GM19372 (cell line): ENCODE data around the gene BLOC1S1.

ENCODE experiments used
- ATAC-seq: cut with Tn5 transposase; IDR thresholded peaks from one replicate; pipeline ENCODE4 v1.9.1; 2021; ENCODE audit warnings: mild to moderate bottlenecking, low read depth, moderate library complexity; ENCODE audit not compliant: unreplicated experiment

Gene BLOC1S1

DNA sequence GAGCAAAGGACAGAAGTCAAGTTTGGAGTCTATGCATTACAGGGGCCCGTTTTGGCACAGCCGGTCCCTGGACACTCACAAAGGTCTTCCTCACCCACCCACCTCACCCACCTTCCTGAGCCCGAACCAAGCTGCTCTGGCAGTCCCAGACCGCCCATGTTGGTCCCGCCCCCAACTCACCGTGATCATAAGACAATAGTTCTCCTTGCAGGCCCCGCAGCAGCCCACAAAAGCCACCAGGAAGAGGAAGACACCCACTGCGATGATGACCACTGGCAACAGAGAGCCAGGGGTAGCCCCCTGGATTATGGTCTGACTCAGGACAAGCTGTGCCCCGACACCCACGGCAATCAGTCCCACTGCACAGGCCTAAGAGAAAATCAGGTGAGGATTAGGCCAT is 11.1 kb downstream of the BLOC1S1 start:
- no peak for ATAC-seq

DNA sequence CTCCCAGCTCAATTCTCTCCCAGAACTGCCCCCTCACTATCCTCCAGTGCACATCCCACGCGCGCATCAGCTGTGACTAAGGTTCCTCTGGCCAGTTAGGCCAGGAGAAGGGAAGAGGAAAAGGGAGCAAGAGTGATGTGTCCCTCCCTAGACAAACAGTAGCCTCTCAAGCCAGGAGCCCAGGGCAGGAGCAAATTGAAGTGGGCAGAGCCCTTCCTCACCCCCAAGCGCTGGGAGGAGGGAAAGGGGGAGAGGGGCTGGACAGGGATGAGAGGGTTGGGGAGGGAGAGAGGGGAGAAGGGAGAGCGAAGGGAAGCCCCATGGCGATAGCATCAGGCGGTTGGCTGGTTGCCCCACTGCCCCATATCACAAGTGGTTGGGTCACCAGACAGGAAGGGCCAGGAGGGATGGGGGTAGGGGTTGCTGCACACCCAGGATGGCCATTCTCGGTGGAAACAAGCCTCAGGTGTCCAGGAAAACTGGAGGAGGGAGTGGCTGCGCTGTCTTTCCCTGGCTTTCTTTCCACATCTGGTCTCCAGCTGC is 11.9 kb downstream of the BLOC1S1 start:
- no peak for ATAC-seq

GRCh38 chr12:55728186-55728938 is 12.5 kb downstream of the BLOC1S1 start:
- ATAC-seq = peak; percentile 26

- ATAC-seq = peak; percentile 65
These were observed 13.3 kb downstream of the BLOC1S1 start, which contains the start of gene CD63 for GRCh38 chr12:55728939-55729818. Gene CD63, minus strand, starts transcription at chr12:55729009. Its CDS starts 668 bp downstream, at chr12:55728341.

- peak; percentile 38 for ATAC-seq
These were observed 14.3 kb downstream of the BLOC1S1 start for GRCh38 chr12:55729819-55730818.

- ATAC-seq = no peak
These were observed 16.4 kb downstream of the BLOC1S1 start for GRCh38 chr12:55732288-55732687.

- no peak for ATAC-seq
These were observed 17.2 kb downstream of the BLOC1S1 start for GRCh38 chr12:55733021-55733555.

DNA sequence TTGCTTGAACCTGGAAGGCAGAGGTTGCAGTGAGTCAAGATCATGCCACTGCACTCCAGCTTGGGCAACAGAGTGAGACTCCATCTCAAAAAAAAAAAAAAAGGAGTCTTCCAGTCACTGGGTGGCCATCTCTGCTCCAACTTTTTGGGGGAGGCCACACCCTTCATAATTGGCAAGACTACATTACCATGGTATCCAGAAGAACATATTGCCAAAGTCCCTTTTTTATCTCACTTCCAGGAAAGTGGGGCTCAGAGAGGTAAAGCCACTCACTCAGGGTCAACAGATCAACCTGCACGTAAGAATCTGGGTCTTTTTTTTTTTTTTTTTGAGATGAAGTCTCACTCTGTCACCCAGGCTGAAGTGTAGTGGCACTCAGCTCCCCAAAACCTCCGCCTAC is 18.0 kb downstream of the BLOC1S1 start:
- no peak for ATAC-seq

DNA sequence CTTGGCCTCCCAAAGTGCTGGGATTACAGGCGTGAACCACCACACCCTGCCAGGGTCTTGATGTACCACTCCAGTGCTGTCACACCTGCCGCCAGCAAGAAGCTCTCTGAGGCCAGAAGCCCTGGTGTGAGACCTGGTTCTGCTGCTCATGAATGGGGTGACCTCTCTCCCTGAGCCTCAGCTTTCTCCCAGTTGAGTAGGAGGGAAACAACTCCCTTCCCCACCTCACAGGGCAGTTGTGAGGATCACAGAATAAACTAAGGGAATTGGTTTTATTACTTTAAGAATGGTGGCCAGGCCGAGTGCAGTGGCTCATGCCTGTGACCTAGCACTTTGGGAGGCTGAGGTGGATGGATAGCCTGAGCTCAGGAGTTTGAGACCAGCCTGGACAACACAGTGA is 18.7 kb downstream of the BLOC1S1 start:
- no peak for ATAC-seq

GRCh38 chr12:55736076-55736475 is 20.2 kb downstream of the BLOC1S1 start:
- ATAC-seq = no peak

DNA sequence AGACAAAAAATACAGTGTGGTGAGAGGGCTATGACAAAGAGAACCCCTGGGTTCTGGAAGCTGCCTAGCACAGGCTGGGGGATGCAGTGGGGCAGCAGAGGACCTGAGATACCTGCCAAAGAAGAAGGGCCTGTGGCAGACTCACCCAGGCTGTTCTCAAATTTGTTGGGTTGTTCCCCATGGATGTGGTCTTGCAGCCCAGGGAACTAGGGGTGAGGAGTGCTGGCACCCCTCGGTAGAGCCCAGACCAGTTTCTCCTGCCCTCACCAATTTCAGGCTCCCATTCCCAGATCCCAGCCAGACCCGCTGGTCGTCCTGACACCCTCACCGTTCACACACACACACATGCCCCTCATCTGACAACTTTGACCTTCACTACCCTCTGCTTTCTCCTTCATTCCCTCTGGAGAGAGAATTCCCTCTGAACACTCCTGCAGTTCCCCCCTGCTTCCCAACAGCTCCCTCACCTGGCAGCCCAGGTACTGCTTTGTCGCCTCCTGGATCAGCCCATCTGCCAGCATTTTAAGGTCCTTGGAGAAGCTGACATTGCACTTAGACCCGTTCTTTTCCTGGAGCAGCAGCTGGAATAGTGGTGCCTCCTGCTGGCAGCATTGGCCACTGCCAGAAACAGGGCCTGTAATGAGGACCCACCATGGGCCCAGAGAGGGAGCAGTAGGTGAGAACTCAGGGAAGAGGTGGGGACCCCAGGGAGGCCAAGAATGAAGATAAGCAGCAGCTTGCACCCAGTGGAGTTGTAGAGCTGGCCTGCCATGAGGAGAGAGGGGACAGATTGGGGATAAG is 21.1 kb downstream of the BLOC1S1 start:
- ATAC-seq = no peak

DNA sequence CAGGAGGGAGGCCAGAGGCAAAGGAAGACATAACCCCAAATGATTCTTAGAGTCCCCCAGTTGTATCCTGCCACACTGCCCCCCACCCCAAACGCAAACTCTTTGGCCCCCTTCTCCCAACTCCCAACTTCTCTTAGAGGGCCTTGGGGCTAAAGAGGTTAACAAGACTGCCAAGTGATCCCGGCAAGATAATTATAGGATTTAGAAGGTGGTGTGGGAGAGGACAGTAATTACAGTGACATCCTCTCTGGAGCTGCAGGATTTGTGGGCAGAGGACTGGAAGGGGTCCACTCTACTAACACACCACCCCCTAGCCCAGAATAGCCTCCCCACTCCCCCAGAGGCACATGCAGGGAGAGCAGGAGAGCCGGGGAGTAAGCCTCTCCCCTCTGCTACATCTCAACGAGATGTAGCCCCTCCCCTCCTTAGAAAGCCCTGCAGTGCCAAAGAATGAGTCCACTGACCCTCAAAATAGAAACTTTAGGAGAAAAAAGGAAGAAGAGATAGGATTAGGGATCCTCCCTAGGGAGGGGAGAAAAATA is 21.8 kb downstream of the BLOC1S1 start:
- ATAC-seq = no peak

- ATAC-seq = peak; percentile 68
These were observed 22.5 kb downstream of the BLOC1S1 start for GRCh38 chr12:55738123-55739024.

- no peak for ATAC-seq
These were observed 23.2 kb downstream of the BLOC1S1 start for GRCh38 chr12:55739025-55739378.

DNA sequence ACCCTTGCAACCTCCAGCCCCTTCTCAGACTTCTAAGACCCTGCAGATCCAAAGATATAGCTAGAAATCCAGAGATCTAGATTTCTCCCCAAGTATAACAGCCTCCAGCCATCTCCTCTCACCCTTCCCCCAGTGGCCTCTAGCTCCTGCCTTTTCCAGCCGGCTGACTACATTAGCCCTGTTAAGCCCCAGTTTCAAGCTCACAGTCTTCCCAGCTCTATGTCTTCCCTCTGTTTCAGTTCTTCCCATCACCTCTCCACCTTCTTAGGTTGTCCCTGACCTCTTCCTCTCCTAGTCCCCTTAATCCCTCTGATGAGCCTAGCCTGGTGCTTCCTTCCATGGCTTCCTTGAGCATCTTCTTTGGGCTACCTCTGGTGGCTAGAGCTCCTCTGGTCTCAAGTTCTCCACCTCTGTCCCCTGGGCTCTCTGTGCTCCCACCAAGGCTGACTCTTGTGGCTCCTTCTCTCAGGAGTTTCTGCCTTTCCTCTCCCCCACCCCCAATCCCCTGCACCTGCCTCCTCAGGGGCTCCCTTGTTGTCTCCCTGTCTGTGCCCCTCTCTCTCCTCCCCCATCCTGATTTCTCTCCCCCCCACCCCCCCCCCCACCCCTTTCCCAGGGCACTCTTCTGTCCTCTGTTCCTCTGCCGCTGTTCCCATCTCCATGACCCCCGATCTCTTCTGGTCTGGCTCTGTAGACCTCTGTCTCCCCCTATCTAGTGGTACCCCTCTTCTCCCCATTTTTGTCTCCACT is 26.3 kb downstream of the BLOC1S1 start:
- ATAC-seq = no peak

- peak; percentile 42 for ATAC-seq
These were observed 27.0 kb downstream of the BLOC1S1 start, which contains the start of gene GDF11 for GRCh38 chr12:55742719-55743405. Gene GDF11, plus strand, starts transcription at chr12:55743122. Its CDS starts 195 bp downstream, at chr12:55743317.
